CD8-positive, alpha-beta memory T cell (primary cell): Measurements from ENCODE around the gene SCLT1. TPM values are rescaled to one million over a fixed set of nuclear protein-coding genes. Genes with fewer than 3 reads are reported as not detected.

Source experiments
- CTCF ChIA-PET: fragments of 350-600 bp; sonication (Branson Sonifier 250); formaldehyde crosslinking; loops from one replicate; lab custom pipeline; 2021; ENCODE audit warnings: antibody characterized with exemption; lab: Charles Lee
- POLR2A ChIA-PET: fragments of 350-600 bp; sonication (Branson Sonifier 250); formaldehyde crosslinking; loops from one replicate; lab custom pipeline; 2021; ENCODE audit warnings: antibody characterized with exemption; lab: Charles Lee
- DNase-seq, 5 donors: peaks; one replicate each; pipeline versions ENCODE4 v3.0.0 to v3.0.0-alpha.2; 2020 to 2022; ENCODE audit warnings: mixed read lengths in 1 of 5
- H3K27ac ChIP-seq: one replicate; pipeline ENCODE4 v1.7.0; 2013; ENCODE audit warnings: low read depth, mild to moderate bottlenecking, low read length, moderate library complexity
- H3K27me3 ChIP-seq: 2 replicates; pipeline ENCODE4 v1.7.0; 2013; ENCODE audit warnings: low read length, mild to moderate bottlenecking; ENCODE audit not compliant: insufficient read depth, poor library complexity, severe bottlenecking
- H3K36me3 ChIP-seq: 2 replicates; pipeline ENCODE4 v1.7.0; 2013; ENCODE audit warnings: mild to moderate bottlenecking, low read length, moderate library complexity; ENCODE audit not compliant: insufficient read depth
- H3K4me1 ChIP-seq: 2 replicates; pipeline ENCODE4 v1.7.0; 2013; ENCODE audit warnings: mild to moderate bottlenecking, low read length, moderate library complexity; ENCODE audit not compliant: insufficient read depth
- H3K4me3 ChIP-seq: 2 replicates; pipeline ENCODE4 v1.7.0; 2013; ENCODE audit warnings: mild to moderate bottlenecking, low read length
- H3K9me3 ChIP-seq: 2 replicates; pipeline ENCODE4 v1.7.0; 2013; ENCODE audit warnings: mild to moderate bottlenecking, low read length
- H3K27ac Mint-ChIP-seq, 8 donors: one replicate each; pipeline ENCODE4 v1.8.0; 2020 to 2021; ENCODE audit warnings: mixed read lengths in 8 of 8, mild to moderate bottlenecking in 6 of 8, inconsistent platforms in 3 of 8, moderate library complexity in 3 of 8
- H3K27me3 Mint-ChIP-seq, 2 donors: one replicate each; pipeline ENCODE4 v1.8.0; 2020 to 2021; ENCODE audit warnings: mixed read lengths in 2 of 2, mild to moderate bottlenecking in 1 of 2, moderate library complexity in 1 of 2
- H3K36me3 Mint-ChIP-seq, 3 donors: one replicate each; pipeline ENCODE4 v1.8.0; 2020 to 2021; ENCODE audit warnings: mixed read lengths in 3 of 3, inconsistent platforms in 1 of 3, mild to moderate bottlenecking in 1 of 3
- H3K4me1 Mint-ChIP-seq, 3 donors: one replicate each; pipeline ENCODE4 v1.8.0; 2020 to 2021; ENCODE audit warnings: mixed read lengths in 3 of 3, inconsistent platforms in 1 of 3, mild to moderate bottlenecking in 1 of 3
- H3K4me3 Mint-ChIP-seq, 7 donors: one replicate each; pipeline ENCODE4 v1.8.0; 2020 to 2021; ENCODE audit warnings: mixed read lengths in 7 of 7, mild to moderate bottlenecking in 6 of 7, moderate library complexity in 4 of 7, inconsistent platforms in 2 of 7
- H3K9me3 Mint-ChIP-seq, 5 donors: one replicate each; pipeline ENCODE4 v1.8.0; 2020 to 2022; ENCODE audit warnings: mixed read lengths in 5 of 5, mild to moderate bottlenecking in 3 of 5, moderate library complexity in 2 of 5, inconsistent platforms in 1 of 5
- polyA plus RNA-seq: library from polyadenylated mRNA; unstranded; fragments of 300-500 nt; fragmentation: Illumina TruSeq; gene quantifications from one replicate; pipeline ENCODE4 v1.2.3, GENCODE V29; 2021
- total RNA-seq, 2 experiments: library from RNA; stranded (reverse); gene quantifications; one replicate each; pipeline ENCODE4 v1.2.3, GENCODE V29; 2021

SCLT1 gene
- total and polyA plus RNA-seq, 3 experiments from 2014 or later = 7.7 to 20.6 (median 18.2) TPM

DNA sequence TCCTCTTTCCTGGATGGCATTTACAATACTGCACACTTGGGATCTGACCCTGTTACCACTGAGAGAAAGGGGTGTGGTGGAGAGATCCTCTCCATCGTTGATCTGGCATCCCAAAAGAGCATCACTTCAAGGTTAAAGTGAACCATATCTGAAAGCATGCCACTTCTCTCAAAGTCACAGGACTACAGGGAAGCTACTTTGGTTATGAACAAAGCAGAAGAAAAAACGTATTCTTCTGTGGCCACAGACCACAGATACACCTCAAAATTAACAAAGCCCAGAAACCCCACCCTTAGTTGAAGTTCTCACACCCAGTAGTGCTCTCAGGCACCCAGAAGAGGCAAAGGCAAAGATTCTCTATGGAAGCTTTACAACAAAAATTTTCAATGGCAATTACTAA is 175.6 kb downstream of the SCLT1 start:
- H3K9me3 ChIP-seq = no peaks in the 10 kb centered on the region
- CTCF ChIA-PET = no interaction called here
- Mint-ChIP-seq H3K27me3 (peaks cover 0 to 2% of the 10 kb centered on the region in 2 donors), H3K27ac (peak overlapping the region in 5 of 8 donors; percentile 0 to 47 (median 15)), H3K4me1 (peaks cover 26 to 37% (median 34%) of the 10 kb centered on the region in 3 donors), H3K4me3 (peak overlapping the region in 2 of 7 donors; percentile 2 to 14), H3K36me3 (peaks cover 0 to 9% (median 8%) of the 10 kb centered on the region in 3 donors), H3K9me3 (no peaks in the 10 kb centered on the region)
- H3K27ac ChIP-seq = no peak overlapping the region
- H3K27me3 ChIP-seq = no peaks in the 10 kb centered on the region
- no peaks in the 10 kb centered on the region for H3K36me3 ChIP-seq
- POLR2A ChIA-PET = interaction anchor here (0.5 kb wide), 1 partner anchor 108 kb away, joined by 4 read pairs; no protein-coding TSS in a partner anchor
- DNase-seq = peak in 2 of 5 donors; percentile 18 to 20
- no peak overlapping the region for H3K4me3 ChIP-seq
- H3K4me1 ChIP-seq = peaks cover 11% of the 10 kb centered on the region

DNA sequence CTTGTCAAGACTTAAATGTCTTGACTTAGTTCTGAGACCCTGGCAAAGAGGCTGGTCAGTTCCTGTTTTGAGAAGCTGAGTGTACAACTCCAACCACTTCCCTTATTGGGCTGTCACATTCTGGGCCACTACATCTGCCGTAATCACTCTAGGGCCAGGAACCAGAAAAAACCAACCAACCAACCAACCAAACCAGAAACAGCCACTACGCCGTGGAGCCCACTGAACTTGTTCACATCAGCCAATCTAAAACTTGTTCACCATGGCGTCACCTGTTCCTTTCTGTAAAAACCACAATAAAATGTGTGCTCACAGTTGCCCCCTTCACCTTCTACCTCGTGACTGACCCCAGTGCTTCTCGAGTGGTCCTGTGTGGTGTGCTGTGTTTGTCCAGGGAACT is 176.5 kb downstream of the SCLT1 start:
- Mint-ChIP-seq H3K4me3 (no peak overlapping the region), H3K4me1 (peaks cover 26 to 37% (median 34%) of the 10 kb centered on the region in 3 donors), H3K27ac (peak overlapping the region in 2 of 8 donors; percentile 34 to 82), H3K27me3 (peaks cover 0 to 2% of the 10 kb centered on the region in 2 donors), H3K36me3 (peaks cover 0 to 9% (median 8%) of the 10 kb centered on the region in 3 donors), H3K9me3 (no peaks in the 10 kb centered on the region)
- H3K27me3 ChIP-seq = no peaks in the 10 kb centered on the region
- peaks cover 11% of the 10 kb centered on the region for H3K4me1 ChIP-seq
- no peaks in the 10 kb centered on the region for H3K36me3 ChIP-seq
- CTCF ChIA-PET = no interaction called here
- H3K9me3 ChIP-seq = no peaks in the 10 kb centered on the region
- no peak overlapping the region for H3K27ac ChIP-seq
- H3K4me3 ChIP-seq = no peak overlapping the region
- DNase-seq = no peak
- POLR2A ChIA-PET = no interaction called here

DNA sequence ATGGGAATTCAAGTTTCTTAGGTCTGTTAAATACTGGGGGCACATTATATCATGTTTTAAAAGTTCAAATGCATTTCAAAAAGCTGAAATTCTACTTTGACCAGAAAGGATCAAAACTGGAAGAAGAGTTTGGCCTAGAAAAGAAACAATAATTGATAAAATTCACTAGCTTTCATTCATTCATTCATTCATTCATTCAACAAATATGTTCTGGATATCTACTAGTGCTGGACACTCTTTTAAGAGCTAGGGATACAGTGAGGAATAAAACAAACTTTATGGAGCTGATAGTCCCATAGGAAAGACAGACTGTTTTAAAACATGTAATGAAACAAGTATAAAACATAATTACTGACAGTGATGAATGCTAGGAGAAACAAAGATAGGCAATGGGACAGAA is 177.8 kb downstream of the SCLT1 start:
- POLR2A ChIA-PET = no interaction called here
- no peak overlapping the region for H3K27ac ChIP-seq
- H3K4me3 ChIP-seq = no peak overlapping the region
- H3K4me1 Mint-ChIP-seq = peaks cover 26 to 36% (median 34%) of the 10 kb centered on the region in 3 donors
- no peak for DNase-seq
- H3K4me1 ChIP-seq = peaks cover 11% of the 10 kb centered on the region
- no peaks in the 10 kb centered on the region for H3K9me3 Mint-ChIP-seq
- no peaks in the 10 kb centered on the region for H3K36me3 ChIP-seq
- H3K27me3 Mint-ChIP-seq = peaks cover 0 to 2% of the 10 kb centered on the region in 2 donors
- CTCF ChIA-PET = no interaction called here
- no peaks in the 10 kb centered on the region for H3K27me3 ChIP-seq
- peaks cover 0 to 7% (median 4%) of the 10 kb centered on the region in 3 donors for H3K36me3 Mint-ChIP-seq
- no peak overlapping the region for H3K27ac Mint-ChIP-seq
- no peak overlapping the region for H3K4me3 Mint-ChIP-seq
- H3K9me3 ChIP-seq = no peaks in the 10 kb centered on the region

DNA sequence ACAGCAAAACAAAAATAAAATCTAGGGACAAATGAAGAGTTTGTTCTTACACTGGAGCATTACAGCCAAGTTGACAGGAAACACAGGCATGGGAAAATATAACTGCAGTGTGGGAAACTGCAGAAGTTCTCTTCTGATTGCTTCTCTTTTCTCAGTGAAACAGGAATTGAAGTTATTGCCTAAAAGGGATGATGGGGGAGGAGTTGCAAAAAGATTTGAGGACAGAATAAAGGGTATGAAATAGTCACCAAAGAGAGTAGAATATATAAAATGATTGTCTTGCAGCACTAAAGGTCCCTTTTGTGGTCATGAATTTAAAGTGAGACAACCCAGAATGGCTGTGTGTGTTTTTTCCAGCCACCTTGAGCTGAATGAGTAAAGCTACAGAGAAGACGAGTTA is 180.1 kb downstream of the SCLT1 start:
- H3K27ac ChIP-seq = no peak overlapping the region
- Mint-ChIP-seq H3K4me3 (no peak overlapping the region), H3K27ac (no peak overlapping the region), H3K4me1 (peaks cover 12 to 17% (median 16%) of the 10 kb centered on the region in 3 donors), H3K9me3 (no peaks in the 10 kb centered on the region), H3K27me3 (no peaks in the 10 kb centered on the region), H3K36me3 (peaks cover 0 to 3% (median 0%) of the 10 kb centered on the region in 3 donors)
- no peaks in the 10 kb centered on the region for H3K9me3 ChIP-seq
- CTCF ChIA-PET = no interaction called here
- POLR2A ChIA-PET = no interaction called here
- H3K4me3 ChIP-seq = no peak overlapping the region
- no peak for DNase-seq
- no peaks in the 10 kb centered on the region for H3K27me3 ChIP-seq
- peaks cover 8% of the 10 kb centered on the region for H3K4me1 ChIP-seq
- H3K36me3 ChIP-seq = no peaks in the 10 kb centered on the region

DNA sequence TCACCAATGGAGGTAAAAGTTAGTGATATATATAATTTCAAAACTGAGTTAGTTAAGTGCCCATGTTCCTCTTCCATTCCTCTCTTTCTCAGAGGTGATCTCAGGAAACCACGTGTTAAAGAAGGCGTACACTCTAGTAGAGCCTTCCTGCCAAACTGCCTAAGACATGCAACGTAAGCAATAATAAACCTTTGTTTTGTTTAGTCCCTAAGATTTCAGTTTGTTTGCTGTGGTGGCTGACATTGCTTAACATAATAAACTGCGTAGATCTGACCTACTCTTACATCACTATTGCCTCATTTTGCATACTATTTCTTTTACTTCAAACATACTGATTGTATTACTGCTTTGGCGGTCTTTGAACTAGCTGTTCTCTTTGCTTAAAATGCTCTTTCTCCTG is 184.6 kb downstream of the SCLT1 start:
- H3K36me3 Mint-ChIP-seq = peaks cover 0 to 3% (median 2%) of the 10 kb centered on the region in 3 donors
- H3K27ac ChIP-seq = no peak overlapping the region
- H3K27me3 Mint-ChIP-seq = no peaks in the 10 kb centered on the region
- H3K4me3 Mint-ChIP-seq = no peak overlapping the region
- no peaks in the 10 kb centered on the region for H3K9me3 ChIP-seq
- H3K36me3 ChIP-seq = no peaks in the 10 kb centered on the region
- DNase-seq = no peak
- no peaks in the 10 kb centered on the region for H3K4me1 Mint-ChIP-seq
- H3K9me3 Mint-ChIP-seq = no peaks in the 10 kb centered on the region
- ChIA-PET CTCF (no interaction called here), POLR2A (no interaction called here)
- H3K27ac Mint-ChIP-seq = no peak overlapping the region
- no peak overlapping the region for H3K4me3 ChIP-seq
- no peaks in the 10 kb centered on the region for H3K4me1 ChIP-seq
- H3K27me3 ChIP-seq = no peaks in the 10 kb centered on the region

DNA sequence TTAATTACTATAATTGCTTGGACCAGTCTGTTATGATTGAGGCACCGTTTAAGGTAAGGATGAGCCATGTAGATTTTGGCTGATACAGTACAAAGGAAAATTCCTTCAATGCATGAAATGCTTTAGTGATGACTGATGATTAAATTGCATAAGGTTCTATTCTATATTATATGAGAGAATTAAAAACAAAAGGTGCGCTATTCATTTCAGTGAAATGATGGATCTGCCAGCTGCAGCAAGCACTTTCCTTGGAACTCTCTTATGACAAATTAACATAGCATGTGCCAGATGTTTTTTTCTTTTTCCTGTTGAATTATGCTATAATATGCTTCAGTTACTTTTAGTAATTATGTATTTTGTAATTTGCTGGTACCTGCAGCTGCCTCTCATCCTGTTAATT is 185.4 kb downstream of the SCLT1 start:
- no peaks in the 10 kb centered on the region for H3K9me3 ChIP-seq
- H3K4me3 Mint-ChIP-seq = no peak overlapping the region
- H3K27me3 Mint-ChIP-seq = no peaks in the 10 kb centered on the region
- ChIA-PET CTCF (no interaction called here), POLR2A (no interaction called here)
- H3K36me3 ChIP-seq = no peaks in the 10 kb centered on the region
- no peaks in the 10 kb centered on the region for H3K4me1 ChIP-seq
- H3K4me1 Mint-ChIP-seq = no peaks in the 10 kb centered on the region
- H3K4me3 ChIP-seq = no peak overlapping the region
- H3K27me3 ChIP-seq = no peaks in the 10 kb centered on the region
- H3K27ac Mint-ChIP-seq = no peak overlapping the region
- H3K27ac ChIP-seq = no peak overlapping the region
- peaks cover 0 to 3% (median 2%) of the 10 kb centered on the region in 3 donors for H3K36me3 Mint-ChIP-seq
- no peaks in the 10 kb centered on the region for H3K9me3 Mint-ChIP-seq
- no peak for DNase-seq

GRCh38 chr4:128906581-128906980 is 186.8 kb downstream of the SCLT1 start:
- POLR2A ChIA-PET = no interaction called here
- no peak for DNase-seq
- Histone ChIP-seq H3K4me1 (no peaks in the 10 kb centered on the region), H3K27me3 (no peaks in the 10 kb centered on the region), H3K9me3 (no peaks in the 10 kb centered on the region), H3K27ac (no peak overlapping the region), H3K36me3 (no peaks in the 10 kb centered on the region), H3K4me3 (no peak overlapping the region)
- no peak overlapping the region for H3K27ac Mint-ChIP-seq
- peaks cover 6 to 8% (median 6%) of the 10 kb centered on the region in 3 donors for H3K36me3 Mint-ChIP-seq
- CTCF ChIA-PET = no interaction called here
- no peaks in the 10 kb centered on the region for H3K27me3 Mint-ChIP-seq
- no peaks in the 10 kb centered on the region for H3K9me3 Mint-ChIP-seq
- H3K4me3 Mint-ChIP-seq = no peak overlapping the region
- H3K4me1 Mint-ChIP-seq = no peaks in the 10 kb centered on the region

- DNase-seq = no peak
- no peaks in the 10 kb centered on the region for H3K9me3 ChIP-seq
- H3K4me1 ChIP-seq = no peaks in the 10 kb centered on the region
- H3K36me3 ChIP-seq = no peaks in the 10 kb centered on the region
- Mint-ChIP-seq H3K4me3 (no peak overlapping the region), H3K27ac (no peak overlapping the region), H3K4me1 (no peaks in the 10 kb centered on the region), H3K36me3 (peaks cover 6 to 10% (median 8%) of the 10 kb centered on the region in 3 donors), H3K27me3 (no peaks in the 10 kb centered on the region), H3K9me3 (peaks cover 0 to 4% (median 0%) of the 10 kb centered on the region in 5 donors)
- POLR2A ChIA-PET = no interaction called here
- CTCF ChIA-PET = no interaction called here
- H3K27me3 ChIP-seq = no peaks in the 10 kb centered on the region
- H3K4me3 ChIP-seq = no peak overlapping the region
- H3K27ac ChIP-seq = no peak overlapping the region
Observed at GRCh38 chr4:128904821-128905220, 188.5 kb downstream of the SCLT1 start.
